HFFc6 (cell line): Measurements from ENCODE around the gene NKD1. TPM values are rescaled to one million over a fixed set of nuclear protein-coding genes. Genes with fewer than 3 reads are reported as not detected.
A peak's percentile ranks its signal among the peaks of the same experiment; 100 is the strongest.

ENCODE experiments used
- DNase-seq: peaks from one replicate; pipeline ENCODE4 v3.0.0-alpha.2; 2018
- H3K27ac Mint-ChIP-seq: 2 replicates; pipeline ENCODE4 v1.8.0; 2020; ENCODE audit warnings: mild to moderate bottlenecking, mixed read lengths
- H3K27me3 Mint-ChIP-seq: 2 replicates; pipeline ENCODE4 v1.8.0; 2021; ENCODE audit warnings: mild to moderate bottlenecking, moderate library complexity, mixed read lengths; ENCODE audit not compliant: insufficient read depth
- H3K36me3 Mint-ChIP-seq: 2 replicates; pipeline ENCODE4 v1.8.0; 2021; ENCODE audit warnings: low read depth, mixed read lengths
- H3K4me1 Mint-ChIP-seq: 2 replicates; pipeline ENCODE4 v1.8.0; 2020; ENCODE audit warnings: low read depth, mixed read lengths
- H3K4me3 Mint-ChIP-seq: 2 replicates; pipeline ENCODE4 v1.8.0; 2020; ENCODE audit warnings: mild to moderate bottlenecking, moderate library complexity, mixed read lengths
- H3K9me3 Mint-ChIP-seq: 2 replicates; pipeline ENCODE4 v1.8.0; 2020; ENCODE audit warnings: mild to moderate bottlenecking, mixed read lengths
- total RNA-seq, 6 experiments: library from RNA; stranded (reverse); fragmentation: NEBNext Ultra II Directional; extraction: Animal tissue kit (Norgen Biotek cat#: 25700); gene quantifications; 2 replicates in 1 of 6; 3 replicates in 5 of 6; pipeline ENCODE4 v1.2.3, GENCODE V29; 2021
- TF ChIP-seq, protein P1 (sequence below): fragments of 200-600 bp; sonication (generic); IDR thresholded peaks from 2 replicates; pipeline ENCODE4 v1.5.0; 2021; ENCODE audit warnings: antibody characterized with exemption, mild to moderate bottlenecking

The NKD1 gene
- total RNA-seq, 6 experiments from 2014 or later: not detected

DNA sequence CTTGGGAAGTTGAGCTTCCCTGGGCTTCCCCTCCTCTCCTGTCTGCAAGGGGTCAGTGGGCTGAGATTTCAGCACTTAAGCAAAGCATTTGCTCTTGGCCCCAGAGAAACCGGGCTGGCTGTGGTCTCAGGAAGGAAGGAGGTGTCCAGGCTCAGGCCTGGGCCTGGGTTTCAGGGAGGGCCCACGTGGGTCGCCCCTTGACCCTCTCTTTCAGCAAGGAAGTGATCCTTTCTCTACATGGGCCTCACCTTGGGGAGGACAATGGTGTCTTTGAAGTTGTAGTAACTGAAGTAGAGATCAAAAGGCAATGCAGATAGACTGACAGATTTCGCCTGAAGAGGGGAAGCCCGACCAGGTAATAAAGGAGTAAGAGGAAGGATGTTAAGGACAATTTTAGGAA, 147.9 kb downstream of the NKD1 start:
- H3K27me3 Mint-ChIP-seq: peaks cover 10% of the 10 kb centered on the region; the same call in 1 of the 2 replicates
- TF ChIP-seq, protein P1, sequence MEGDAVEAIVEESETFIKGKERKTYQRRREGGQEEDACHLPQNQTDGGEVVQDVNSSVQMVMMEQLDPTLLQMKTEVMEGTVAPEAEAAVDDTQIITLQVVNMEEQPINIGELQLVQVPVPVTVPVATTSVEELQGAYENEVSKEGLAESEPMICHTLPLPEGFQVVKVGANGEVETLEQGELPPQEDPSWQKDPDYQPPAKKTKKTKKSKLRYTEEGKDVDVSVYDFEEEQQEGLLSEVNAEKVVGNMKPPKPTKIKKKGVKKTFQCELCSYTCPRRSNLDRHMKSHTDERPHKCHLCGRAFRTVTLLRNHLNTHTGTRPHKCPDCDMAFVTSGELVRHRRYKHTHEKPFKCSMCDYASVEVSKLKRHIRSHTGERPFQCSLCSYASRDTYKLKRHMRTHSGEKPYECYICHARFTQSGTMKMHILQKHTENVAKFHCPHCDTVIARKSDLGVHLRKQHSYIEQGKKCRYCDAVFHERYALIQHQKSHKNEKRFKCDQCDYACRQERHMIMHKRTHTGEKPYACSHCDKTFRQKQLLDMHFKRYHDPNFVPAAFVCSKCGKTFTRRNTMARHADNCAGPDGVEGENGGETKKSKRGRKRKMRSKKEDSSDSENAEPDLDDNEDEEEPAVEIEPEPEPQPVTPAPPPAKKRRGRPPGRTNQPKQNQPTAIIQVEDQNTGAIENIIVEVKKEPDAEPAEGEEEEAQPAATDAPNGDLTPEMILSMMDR: no peak
- H3K4me1 Mint-ChIP-seq: peaks cover 10% of the 10 kb centered on the region
- no peak overlapping the region for H3K27ac Mint-ChIP-seq
- no peak for DNase-seq
- H3K4me3 Mint-ChIP-seq: no peak overlapping the region
- no peaks in the 10 kb centered on the region for H3K36me3 Mint-ChIP-seq
- no peaks in the 10 kb centered on the region for H3K9me3 Mint-ChIP-seq

DNA sequence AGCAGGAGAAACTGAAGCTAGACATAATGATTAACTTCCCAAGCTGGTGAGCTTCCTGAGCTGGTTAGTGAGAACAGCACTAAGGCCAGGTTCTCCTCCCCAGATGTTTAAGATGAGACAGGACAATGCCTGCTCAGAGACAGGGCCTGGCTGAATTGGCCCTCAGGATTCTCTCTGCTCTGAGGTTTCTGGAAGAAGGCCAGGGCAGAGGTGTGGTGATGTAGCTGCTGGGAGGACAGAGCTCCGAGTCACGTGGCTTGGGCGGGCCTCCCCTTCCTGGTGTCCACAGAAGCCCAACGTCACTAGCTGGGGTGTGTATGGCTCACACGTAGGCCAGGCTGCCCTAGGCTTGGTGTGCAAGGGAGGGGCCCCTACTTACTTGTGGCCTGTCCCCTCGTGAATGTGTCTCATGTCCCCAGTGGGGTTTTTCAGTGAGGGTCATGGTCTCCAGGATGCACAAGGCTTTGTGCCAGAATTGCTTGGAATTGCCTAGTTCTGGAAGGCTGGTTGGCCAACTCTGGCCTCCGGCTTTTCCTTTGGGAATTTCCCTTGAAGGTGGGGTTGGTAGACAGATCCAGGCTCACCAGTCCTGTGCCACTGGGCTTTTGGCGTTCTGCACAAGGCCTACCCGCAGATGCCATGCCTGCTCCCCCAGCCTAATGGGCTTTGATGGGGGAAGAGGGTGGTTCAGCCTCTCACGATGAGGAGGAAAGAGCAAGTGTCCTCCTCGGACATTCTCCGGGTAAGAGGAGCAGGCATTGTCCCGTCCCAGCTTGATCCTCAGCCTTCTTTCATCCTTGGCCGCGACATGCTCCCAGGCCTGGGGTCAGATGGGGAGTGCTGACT, 148.6 kb downstream of the NKD1 start:
- no peaks in the 10 kb centered on the region for H3K36me3 Mint-ChIP-seq
- no peak overlapping the region for H3K4me3 Mint-ChIP-seq
- no peaks in the 10 kb centered on the region for H3K9me3 Mint-ChIP-seq
- TF ChIP-seq, protein P1: no peak
- H3K27ac Mint-ChIP-seq: no peak overlapping the region
- peaks cover 10% of the 10 kb centered on the region for H3K4me1 Mint-ChIP-seq
- peak; percentile 56 for DNase-seq
- peaks cover 11% of the 10 kb centered on the region; the same call in 1 of the 2 replicates for H3K27me3 Mint-ChIP-seq

DNA sequence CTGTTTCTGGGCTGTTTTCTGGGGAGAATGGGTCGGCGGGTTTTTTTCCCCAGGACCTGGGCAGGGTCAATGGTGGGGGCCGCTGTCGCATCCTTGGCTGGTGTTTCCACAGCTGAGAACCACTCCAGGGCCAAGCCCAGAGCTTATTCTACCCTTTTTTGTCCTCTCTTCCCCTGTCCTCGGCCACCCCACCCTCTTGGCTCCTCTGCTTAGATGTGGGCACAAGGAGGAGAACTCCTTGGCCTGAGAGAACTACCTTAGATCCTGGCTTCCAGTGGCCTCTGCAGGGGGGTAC, 149.2 kb downstream of the NKD1 start:
- H3K4me3 Mint-ChIP-seq: peak overlapping the region; percentile 87
- H3K27ac Mint-ChIP-seq: peak overlapping the region; percentile 59
- H3K27me3 Mint-ChIP-seq: peaks cover 11% of the 10 kb centered on the region; the same call in 1 of the 2 replicates
- no peaks in the 10 kb centered on the region for H3K36me3 Mint-ChIP-seq
- TF ChIP-seq, protein P1: no peak
- H3K4me1 Mint-ChIP-seq: peaks cover 10% of the 10 kb centered on the region
- H3K9me3 Mint-ChIP-seq: no peaks in the 10 kb centered on the region
- DNase-seq: no peak

DNA sequence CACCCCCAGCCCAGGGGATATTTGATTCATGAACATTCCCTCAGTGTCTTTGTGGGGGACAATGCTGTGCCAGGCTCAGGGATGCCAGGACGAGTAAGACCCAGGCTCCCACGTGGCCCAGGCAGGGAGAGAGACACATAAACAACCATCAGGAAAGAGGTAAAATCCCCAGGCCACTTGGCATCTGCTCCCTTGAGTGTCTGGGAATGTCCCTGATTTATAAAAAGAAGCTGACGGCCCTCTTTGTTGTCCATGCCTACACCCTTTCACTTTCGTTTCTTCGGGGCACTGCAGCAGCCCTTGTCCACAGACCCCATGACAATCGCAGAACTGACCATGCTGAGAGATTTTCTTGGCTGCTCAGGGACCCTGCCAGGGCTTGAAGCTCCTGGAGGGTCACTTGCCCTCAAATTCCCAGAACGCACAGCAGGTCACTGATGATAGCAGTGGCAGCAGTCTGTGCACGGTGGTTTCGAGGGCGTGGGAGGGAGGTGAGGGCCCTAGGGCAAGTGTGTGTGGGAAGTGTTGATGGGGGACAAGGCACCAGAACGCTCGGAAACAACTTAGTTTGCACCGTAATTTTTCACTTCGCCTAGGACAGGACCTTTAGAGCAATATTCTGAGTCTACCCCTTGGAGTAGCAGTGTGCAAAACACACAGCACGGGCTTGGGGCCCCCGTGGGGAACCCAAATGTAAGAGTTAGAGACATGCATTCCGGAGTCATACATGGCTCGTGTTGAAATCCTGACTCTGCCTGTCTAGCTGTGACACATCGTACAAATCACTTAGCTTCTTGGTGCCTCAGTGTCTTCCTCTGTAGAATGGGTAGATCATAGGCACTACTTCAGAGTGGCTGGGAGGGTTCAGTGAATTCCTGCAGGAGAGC, 149.9 kb downstream of the NKD1 start:
- DNase-seq: peak; percentile 7
- Mint-ChIP-seq H3K9me3 (peaks cover 2% of the 10 kb centered on the region; the same call in 1 of the 2 replicates), H3K4me1 (peaks cover 10% of the 10 kb centered on the region), H3K27ac (peak overlapping the region; percentile 59), H3K27me3 (peaks cover 11% of the 10 kb centered on the region), H3K36me3 (no peaks in the 10 kb centered on the region), H3K4me3 (peak overlapping the region; percentile 87)
- TF ChIP-seq, protein P1: no peak

Other genes with a start within 250 kb of the NKD1 start
- 10 to 100 TPM; 50.5 to 65.0 (median 63.0) TPM for gene BRD7, start 179.4 kb upstream of the NKD1 start, total RNA-seq
- gene SNX20, start 132.9 kb downstream of the NKD1 start, total RNA-seq: not detected
- not detected for gene NOD2, start 145.2 kb downstream of the NKD1 start, total RNA-seq
- gene CYLD, start 193.7 kb downstream of the NKD1 start, total RNA-seq: 10 to 100 TPM; 39.4 to 52.7 (median 43.4) TPM